Left colon (tissue), 2 donors: ENCODE data around the gene OR56A1. TPM values are rescaled to one million over a fixed set of nuclear protein-coding genes. Genes with fewer than 3 reads are reported as not detected.
"Not testable (repeated sequence)": the region's sequence is repeated elsewhere in the genome, so short reads cannot be mapped to it uniquely, and the experiment has no call there.

Experiments used
- ATAC-seq: fragments of 200-7000 bp; cut with Tn5 transposase; one replicate; pipeline ENCODE4 v1.9.1; 2020; ENCODE audit warnings: mild to moderate bottlenecking, moderate library complexity
- DNase-seq, 2 donors: peaks; one replicate each; pipeline ENCODE4 v3.0.0-alpha.2; 2020
- intact Hi-C, 2 donors: fragments of 100-400 bp; cut with DNase I in 1 of 2; cut with micrococcal nuclease in 1 of 2; formaldehyde crosslinking; loops; one replicate each; pipeline versions ENCODE4 v1.11.2 to v1.14.0; 2022; cut with DNase I, micrococcal nuclease
- long read RNA-seq: library from polyadenylated mRNA; unstranded; transcript quantifications from one replicate; pipeline ENCODE4 v2.0.0, GENCODE V29; 2021
- total RNA-seq, 2 donors: library from RNA; stranded (reverse); fragmentation: NEBNext Ultra II Directional; extraction: Animal tissue kit (Norgen Biotek cat#: 25700); gene quantifications; one replicate each; pipeline ENCODE4 v1.2.1, GENCODE V29; 2021
- donor health status: DM: no; HTN: no; CAD: no.
- donor health status: DM: yes; HTN: yes; CAD: no.

Gene OR56A1, protein sequence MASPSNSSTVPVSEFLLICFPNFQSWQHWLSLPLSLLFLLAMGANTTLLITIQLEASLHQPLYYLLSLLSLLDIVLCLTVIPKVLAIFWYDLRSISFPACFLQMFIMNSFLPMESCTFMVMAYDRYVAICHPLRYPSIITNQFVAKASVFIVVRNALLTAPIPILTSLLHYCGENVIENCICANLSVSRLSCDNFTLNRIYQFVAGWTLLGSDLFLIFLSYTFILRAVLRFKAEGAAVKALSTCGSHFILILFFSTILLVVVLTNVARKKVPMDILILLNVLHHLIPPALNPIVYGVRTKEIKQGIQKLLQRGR
- total RNA-seq: under 1 TPM in 1 of 2 donors, not detected in 1; 0.03 TPM
- long read RNA-seq: 0 reads

DNA sequence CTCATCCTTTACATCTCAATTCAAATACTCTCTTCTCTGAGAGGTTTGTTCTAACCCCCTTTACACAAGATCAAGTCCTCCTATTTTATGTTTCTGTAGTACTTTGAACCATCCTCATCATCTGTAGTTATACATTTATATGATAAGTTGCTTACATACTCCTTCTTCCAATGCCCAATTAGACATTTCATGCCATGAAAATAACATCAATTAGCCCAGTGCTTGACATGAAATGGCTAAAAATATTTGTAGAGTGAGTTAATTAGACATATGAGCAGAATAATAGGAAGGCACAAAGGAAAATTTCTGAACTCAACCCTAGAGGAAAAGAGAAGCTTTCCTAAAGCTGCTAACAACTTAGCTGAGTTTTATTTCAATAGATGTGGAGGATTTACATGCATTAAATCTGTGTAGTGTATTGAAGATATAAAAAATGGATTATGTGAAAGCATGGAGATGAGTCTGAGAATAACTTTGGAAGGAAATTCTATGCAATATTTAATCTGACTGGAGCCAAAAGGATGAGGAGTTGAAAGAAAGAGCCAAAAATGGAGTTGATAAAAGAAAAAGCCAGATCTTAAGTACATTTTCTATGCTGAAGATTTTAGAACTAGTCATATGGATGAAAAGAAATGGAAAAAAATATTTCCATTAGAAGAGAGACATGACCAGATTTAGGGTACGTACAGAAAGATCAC lies at the start of gene OR56A1:
OR56A1 (minus strand) TSS at position 51 of the 698 bp plus-strand sequence. CDS start 3,066 bp downstream, outside the sequence.
- DNase-seq: no peak

DNA sequence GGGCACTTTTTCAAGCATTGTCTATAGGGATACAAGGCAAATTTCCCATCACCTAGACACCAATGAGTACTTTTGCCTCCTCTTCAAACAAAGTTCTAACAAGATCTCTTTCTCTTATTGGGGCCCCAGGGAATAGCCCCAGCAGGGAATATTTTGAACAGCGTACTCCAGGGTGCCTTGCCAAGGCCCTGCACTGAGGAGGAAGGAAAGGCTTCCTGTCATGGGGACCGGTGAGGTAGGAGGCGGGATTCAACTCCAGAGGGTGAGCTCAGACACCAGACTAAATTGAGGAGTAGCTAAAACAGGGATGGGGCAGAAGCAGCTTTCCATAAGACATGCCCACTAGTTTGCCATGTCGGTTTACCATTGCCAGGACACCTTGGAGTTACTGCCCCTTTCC lies 48.9 kb upstream of the OR56A1 start:
- DNase-seq: no peak
- no peak for ATAC-seq
- intact Hi-C loops: no loop called here

More for the DNA sequence above, at the start of gene OR56A1:
- intact Hi-C loops: no loop called here
- ATAC-seq: no peak

DNA sequence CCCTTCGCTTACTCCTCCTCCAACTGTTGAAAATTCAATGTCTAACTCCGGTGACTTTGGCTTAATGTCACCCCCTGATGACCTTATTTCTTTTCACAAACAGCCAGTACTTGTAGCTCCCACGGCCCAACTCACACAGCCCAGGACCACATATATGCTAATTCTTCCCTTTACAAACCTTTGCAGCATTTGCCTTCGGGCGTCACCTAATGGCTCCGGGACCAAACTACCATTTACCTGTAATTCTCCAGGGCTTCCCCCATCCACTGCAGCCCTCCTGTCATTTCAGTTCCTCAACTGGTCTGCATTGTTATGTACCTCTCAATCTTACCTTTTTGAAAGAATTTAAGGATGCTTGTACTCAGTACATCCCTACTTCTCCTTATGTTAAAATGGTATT lies 47.2 kb upstream of the OR56A1 start:
- ATAC-seq: no peak
- intact Hi-C loops: no loop called here
- no peak for DNase-seq

DNA sequence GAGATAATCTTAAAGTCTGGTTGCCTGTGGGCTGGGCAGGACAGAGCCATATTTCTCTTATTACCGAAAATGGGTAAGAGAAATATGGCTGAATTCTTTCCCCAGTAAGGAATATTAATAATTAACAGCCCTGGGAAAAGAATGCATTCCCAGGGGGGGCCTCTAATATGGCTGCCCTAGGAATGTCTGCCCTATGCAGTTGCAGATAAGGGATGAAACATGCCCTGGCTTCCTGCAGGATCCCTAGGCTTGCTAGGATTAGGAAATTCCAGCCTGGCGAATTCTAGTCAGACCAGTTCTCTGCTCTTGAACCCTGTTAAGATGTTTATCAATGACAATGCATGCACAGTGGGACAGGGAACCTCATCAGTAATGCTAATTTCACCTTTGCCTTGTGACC lies 45.9 kb upstream of the OR56A1 start:
- DNase-seq, intact Hi-C loops, ATAC-seq: not testable (repeated sequence)

DNA sequence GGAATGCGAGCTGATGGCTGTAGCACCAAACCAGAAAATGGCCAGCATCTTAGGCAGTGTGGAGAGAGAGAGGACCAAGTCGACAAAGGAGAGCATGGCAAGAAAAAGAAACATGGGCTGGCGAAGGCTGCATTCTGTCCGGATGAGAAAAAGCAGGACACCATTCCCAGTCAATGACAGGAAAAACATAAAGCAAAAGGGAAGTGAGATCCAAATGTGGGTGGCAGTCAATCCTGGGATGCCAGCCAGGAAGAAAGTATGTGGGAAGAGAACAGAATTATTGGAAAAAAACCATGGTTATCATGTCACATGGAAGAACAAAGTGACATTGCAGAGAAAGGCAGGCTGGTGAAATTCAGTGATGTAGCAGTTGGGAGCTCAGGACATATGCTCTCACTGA lies 36.9 kb upstream of the OR56A1 start:
- no peak for DNase-seq
- ATAC-seq: no peak
- intact Hi-C loops: no loop called here

DNA sequence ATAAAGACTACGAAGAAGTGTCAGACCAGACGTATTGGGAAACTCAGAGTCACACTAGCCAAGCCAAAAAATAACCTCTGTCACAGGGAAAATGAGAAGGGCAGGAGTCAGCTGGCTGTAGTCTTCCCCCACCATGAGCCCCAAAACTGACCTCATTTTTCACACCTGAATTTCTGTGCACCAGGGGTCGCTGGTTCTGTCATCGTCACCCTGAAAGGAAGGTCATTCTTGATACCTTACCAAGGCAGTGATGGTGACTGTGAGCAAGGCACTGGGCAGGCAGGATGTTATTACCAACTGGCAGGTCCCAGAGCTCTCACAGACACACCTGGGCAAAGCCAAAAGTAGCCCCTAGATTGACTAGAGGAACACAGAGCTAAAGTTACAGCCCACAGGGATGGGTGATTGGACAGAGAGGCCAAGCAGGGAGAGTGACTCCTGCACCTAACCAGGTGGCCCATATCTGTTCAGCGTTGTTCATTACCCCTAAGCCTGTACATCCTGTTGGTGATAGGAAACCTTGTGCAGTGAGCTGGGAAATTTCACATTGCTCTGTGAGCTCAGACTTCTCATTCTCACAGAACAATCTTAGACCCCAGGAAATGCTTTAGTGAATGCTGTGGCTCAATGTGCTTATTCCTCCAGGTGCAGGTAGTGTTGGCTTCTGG lies 32.3 kb upstream of the OR56A1 start:
- no peak for ATAC-seq
- intact Hi-C loops: no loop called here
- no peak for DNase-seq

DNA sequence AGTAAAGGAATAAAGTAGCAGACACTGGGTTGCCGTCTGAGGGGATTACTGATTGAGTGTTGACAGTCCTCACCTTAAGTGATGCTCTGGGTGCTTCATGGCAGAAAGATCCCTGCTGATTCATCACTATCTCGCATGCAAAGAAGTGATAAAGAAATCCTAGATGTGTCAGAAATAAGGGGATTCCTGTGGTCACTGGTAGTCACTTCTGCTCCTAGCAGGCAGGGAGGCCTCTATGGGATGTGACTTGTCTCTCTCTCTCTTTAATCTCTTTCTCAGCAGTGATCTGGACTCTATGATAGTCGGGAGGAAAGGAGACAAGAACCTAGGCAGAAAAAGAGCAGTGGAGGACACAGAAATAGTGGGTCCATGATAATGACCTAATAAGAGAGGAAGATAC lies 30.9 kb upstream of the OR56A1 start:
- intact Hi-C loops: no loop called here
- ATAC-seq: no peak
- no peak for DNase-seq

DNA sequence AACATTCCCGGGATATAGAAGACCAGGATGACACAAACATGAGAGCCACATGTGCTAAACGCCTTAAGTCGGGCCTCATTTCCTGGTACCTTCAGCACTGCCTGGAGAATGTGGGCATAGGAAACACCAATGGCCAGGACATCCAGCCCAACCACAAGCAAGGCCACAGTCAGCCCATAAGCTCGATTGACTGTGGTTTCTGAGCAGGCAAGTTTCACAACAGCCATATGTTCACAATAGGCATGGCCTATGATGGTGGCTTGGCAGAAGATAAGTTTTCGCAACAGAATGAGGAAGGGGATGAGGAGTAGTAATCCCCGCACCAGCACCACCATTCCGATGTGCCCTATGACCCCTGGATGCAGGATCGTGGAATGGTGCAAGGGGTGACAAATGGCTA lies 26.9 kb upstream of the OR56A1 start:
- ATAC-seq: no peak
- DNase-seq: no peak
- intact Hi-C loops: no loop called here

DNA sequence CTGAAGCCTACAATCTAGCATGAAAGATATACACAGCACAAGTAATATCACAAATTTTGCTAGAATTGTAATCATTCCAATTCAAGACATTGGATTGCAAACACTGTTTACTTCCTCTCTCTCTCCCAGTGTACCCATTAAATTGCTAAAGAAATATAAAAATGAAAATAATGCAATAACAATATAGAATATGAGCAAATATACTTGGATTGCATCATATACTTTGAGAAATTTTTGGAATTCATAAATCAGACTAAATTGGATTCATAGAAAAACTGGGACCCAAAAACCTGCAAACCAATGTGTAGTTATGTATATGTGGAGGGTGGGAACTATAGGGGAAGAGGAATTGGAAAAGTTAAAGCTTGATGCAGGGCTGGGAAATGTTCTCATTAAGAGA lies 25.0 kb upstream of the OR56A1 start:
- intact Hi-C loops: no loop called here
- DNase-seq (no peak), ATAC-seq (no peak)

DNA sequence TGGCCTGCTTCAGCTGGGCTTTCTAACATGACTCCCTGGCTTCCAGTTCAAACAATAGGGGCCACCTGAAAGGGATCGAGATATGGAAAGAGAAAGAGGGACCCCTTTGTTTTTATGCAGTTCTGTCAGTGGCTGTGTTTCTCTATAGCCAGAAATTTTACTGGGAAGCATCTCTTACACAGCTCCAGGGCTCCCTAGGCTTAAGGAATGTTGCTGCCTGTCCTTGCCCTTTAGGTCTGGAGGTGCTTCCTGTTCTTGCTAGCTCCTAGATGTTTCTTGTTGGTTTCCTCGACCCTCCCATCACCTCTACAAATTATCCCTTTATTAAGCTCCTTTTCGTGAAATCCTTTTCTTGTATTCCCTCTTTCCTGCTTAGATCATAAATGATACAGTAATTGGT lies 21.8 kb upstream of the OR56A1 start:
- intact Hi-C loops: no loop called here
- ATAC-seq (no peak), DNase-seq (no peak)

DNA sequence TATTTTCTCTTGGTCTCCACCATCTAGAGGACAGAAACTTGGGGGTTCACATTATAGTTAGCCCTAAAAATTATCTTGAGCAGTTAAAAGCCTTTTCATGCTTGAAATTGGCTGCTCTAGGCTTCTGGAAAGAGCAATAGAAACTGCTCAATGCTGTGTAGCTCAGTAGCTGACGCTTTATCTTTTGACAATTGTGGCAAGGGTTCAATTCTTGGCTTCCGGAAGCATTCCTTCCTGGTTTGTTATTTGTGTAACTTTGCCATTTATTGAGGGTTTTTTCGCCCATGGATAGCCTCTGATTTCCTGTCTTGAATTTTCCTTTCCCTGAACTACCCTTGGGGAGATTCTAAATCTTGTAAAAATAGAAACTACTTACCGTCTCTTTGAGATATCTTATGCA lies 10.3 kb upstream of the OR56A1 start:
- intact Hi-C loops: no loop called here
- ATAC-seq (no peak), DNase-seq (no peak)

DNA sequence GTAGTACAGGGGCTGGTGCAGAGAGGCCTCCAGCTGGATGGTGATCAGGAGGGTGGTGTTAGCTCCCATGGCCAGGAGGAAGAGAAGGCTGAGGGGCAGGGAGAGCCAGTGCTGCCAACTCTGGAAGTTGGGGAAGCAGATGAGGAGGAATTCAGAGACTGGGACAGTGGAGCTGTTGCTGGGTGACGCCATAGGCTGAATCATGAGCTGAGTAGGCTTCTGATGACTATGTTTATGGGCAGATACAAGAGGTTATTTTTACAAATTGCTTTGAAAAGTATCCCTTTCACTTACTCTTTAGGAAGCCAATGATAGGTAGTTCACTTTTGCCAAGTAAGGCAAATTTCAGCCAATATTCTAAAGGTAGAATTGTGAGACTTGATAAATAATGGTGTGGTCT lies 3.1 kb downstream of the OR56A1 start:
- intact Hi-C loops: loop anchor here in 1 of 2 donors (10.0 kb wide), 1 partner anchor 287 kb away; no protein-coding TSS in a partner anchor
- DNase-seq (no peak), ATAC-seq (no peak)

DNA sequence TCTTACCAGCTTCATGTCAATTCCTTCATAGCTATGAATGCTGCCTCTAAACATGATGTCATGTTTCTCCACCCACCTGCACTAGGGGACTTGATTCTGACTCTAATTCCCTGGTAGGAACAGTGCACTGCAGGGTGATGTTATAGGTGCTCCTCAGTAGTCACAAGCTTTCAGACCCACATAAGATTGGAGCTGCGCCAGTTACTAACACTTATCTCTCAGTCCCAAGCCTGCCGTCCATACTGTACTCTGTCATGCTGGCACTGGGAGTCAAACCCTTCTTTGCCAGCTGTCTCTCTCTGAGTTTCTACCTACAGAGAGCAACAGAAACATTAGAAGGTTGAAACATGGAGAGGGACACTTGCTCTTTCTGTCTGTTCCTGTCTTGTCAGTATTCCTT lies 5.5 kb downstream of the OR56A1 start:
- no peak for DNase-seq
- no peak for ATAC-seq
- intact Hi-C loops: loop anchor here in 1 of 2 donors (10.0 kb wide), 1 partner anchor 290 kb away; no protein-coding TSS in a partner anchor

DNA sequence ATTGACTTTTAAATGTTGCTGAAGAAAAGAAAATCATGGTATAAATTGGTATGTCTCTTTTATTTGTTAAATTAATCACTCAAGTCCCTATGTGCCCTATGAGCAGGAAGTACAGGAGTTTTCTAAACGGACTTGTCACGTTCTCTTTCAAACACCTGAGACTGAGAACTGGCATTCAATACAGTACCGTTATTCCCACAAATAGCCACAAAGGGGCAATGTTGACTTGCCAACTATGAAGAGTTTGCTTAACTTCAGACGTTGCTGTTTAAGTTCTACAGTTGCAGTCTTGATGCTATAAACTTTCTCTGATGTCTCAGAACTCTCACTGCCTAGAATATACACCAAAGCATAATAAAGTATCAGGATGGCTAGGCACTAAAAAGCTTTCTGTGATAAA lies 7.6 kb downstream of the OR56A1 start:
- ATAC-seq: peak; percentile 84
- no peak for DNase-seq
- intact Hi-C loops: loop anchor here in 1 of 2 donors (5.0 to 10.0 kb wide), 2 partner anchors 292 to 339 kb away; no protein-coding TSS in a partner anchor

DNA sequence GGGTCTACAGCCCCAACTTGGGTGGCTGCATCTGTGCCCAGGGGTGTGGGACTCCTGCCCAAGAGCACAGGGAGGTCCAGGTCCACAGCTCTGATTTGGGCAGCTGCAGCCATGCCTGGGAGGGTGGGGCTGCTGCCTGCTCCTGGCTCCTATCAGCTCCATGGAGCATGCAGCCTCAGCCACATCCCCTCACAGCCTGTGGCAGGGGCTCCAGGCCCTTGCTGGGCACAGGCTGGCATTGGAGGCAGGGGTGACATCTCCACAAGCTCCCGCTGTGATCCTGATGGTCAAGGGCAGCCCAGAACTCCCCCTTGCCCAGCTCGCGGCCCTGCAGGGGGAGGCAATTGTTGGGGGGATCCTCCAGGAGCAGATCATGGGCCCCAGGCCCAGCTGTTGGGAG lies 17.5 kb downstream of the OR56A1 start:
- no peak for ATAC-seq
- intact Hi-C loops: no loop called here

DNA sequence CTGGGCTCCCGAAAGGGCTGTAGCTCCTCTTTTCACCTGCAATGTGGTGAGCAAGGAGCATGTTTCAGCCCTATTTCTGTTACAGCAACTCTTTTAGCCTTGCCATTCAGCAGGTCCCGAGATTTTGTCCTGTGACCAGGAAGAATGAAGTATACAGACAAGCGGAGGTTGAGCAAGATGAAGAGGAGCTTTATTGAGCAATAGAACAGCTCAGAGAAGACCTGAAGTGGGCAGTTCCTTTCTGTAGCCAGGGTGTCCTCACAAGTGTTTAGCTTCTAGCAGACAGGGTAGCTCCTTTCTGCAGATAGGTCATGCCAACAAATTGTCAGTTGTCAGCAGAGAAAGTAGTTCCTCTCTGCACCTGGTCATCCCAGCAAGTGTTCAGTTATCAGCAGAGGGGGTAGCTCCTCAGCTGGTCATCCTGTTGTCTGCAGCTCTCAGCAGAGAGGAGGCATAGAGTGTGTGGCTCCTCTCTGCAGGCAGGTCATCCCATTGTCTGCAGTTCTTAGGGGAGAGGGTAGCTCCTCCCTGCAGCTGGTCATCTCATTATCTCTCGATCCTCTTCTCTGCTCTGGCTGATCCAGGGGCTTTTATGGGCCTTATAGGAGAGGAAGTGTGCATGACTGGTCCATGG lies 18.4 kb downstream of the OR56A1 start:
- DNase-seq (no peak), ATAC-seq (no peak)
- intact Hi-C loops: no loop called here

More for the DNA sequence above, 17.5 kb downstream of the OR56A1 start:
- DNase-seq: no peak

DNA sequence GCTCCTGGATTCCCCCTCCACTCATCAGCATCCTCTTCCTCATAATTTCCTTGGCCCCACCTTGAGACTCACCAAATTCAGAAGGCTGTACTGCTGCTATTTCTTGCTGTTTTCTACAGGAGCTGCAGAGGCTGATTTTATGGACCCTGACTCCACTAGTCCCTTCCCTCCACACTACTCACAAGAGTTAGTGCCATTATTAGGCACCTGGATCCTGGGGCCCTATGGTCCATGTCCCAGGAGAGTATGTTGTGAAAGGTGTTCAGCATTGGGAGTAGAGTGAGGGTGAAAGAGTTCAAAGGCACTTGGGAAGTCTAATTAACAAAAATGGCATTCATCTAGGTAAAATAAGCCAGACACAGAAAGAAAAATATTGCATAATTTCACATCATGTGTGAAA lies 23.7 kb downstream of the OR56A1 start, which contains the start of gene OR56A4:
OR56A4 (minus strand) TSS at position 101 of the 400 bp plus-strand sequence. CDS start 3,954 bp downstream, outside the sequence.
- no peak for ATAC-seq
- intact Hi-C loops: no loop called here
- no peak for DNase-seq

DNA sequence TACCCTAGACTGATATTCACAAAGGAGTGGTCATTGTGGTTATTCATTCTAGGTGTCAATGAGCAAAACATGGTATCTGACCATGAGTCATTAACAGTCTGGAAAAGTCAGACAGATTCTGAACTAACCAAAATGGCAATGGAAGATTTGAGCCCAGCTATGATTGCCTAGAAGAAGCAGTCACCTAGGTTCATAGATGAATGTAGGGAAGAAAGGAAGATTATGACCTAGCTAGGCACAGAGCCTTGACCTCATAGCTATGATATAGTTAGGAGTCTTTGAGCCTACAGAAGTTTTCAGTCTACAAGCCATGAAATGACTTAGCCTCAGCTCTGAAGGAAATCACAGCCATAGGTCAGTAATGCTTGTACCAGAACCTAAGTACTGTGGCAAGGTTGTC lies 24.2 kb downstream of the OR56A1 start:
- intact Hi-C loops: no loop called here
- DNase-seq (no peak), ATAC-seq (no peak)

DNA sequence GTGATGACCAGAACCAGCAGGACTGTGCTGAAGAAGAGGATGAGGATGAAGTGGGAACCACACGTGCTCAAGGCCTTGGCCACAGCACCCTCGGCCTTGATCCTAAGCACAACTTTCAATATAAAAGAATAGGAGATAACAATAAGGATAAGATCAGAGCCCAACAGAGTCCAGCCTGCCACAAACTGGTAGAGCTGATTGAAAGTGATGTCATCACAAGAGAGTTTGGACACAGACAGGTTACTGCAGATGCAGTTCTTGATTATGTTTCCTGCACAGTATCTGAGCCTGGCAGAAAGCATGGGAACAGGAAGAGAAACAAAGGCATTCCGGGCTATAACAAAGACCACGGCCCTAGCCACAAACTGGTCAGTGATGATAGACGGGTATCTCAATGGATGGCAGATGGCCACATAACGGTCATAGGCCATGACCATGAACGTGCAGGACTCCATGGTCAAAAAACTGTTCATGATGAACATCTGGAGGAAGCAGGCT lies 28.3 kb downstream of the OR56A1 start:
- DNase-seq: no peak
- ATAC-seq: no peak
- intact Hi-C loops: no loop called here
